ENCODE measurements around the gene SNX15.

The SNX15 gene

DNA sequence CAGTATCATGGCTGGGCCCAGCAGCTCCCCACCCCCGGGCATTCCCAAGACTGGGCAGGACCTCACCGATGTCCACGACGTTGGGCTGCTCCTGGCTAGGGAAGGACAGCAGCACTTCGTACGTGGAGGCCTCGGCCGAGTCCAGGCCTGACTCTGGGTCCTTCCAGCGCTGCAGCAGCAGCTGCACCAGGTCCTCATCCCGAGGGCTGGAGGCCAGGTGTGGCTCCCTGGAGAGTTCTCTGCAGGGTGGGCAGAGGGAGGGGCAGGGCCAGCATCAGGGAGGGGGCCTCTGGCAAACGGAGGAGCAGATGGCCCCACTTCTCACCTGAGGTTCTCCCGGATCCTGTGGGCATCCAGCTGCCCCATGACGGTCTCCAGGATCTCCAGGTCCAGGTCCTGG lies 30.8 kb downstream of the SNX15 start:
- no peak for DNase-seq

DNA sequence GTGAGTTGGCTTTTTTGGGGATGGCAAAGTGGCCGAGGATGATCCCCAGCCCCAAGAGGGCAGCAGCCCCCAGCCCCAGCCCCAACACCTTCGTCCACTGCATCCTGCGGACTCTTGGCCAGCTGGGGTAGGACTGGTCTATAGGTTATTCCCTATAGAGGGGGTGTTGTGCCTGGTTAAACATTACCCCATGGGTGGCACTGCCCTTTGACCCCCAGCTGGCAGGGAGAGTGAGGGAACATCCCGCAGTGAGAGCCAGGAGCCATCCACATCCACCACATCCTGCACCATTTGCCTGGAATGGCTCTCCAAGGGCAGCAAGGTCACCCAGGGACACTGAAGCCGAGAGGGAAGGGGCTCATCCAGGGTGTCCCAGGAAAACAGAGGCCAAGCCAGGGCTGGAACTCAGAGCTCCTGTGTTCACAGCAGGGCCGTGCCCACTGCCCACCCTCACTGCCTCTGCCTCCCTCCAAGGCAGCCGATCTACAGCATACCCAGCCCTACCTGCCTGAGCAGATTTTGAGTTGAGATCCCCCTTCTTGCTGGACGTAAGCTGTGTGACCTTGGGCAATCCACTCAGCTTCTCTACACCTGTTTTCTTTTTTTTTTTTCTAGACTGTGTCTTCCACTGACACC lies 31.3 kb downstream of the SNX15 start, which contains the start of gene NAALADL1:
TSS of gene NAALADL1 (minus strand) at position 135 of the 636 bp plus-strand sequence. CDS start at position 103, 32 bp downstream.
- DNase-seq: no peak

DNA sequence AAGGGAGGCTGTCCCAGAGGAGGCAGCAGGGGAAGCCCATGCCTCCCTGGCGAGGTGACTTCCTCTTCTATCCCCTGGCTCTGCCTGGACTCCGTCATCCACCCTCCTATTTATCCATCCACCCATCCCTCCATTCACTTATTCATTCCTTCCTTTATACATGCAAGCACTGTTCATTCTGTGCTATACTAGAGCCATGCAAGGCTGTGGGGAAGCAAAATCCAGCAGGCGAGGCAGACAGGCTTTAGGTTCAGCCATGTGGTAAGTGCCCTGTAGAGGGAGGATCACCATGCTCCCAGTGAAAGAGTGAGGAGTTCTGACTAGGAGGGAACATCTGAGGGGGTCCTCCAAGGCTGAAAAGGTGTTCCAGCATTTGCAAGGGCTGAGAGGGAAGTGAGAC lies 32.3 kb downstream of the SNX15 start:
- DNase-seq: no peak

DNA sequence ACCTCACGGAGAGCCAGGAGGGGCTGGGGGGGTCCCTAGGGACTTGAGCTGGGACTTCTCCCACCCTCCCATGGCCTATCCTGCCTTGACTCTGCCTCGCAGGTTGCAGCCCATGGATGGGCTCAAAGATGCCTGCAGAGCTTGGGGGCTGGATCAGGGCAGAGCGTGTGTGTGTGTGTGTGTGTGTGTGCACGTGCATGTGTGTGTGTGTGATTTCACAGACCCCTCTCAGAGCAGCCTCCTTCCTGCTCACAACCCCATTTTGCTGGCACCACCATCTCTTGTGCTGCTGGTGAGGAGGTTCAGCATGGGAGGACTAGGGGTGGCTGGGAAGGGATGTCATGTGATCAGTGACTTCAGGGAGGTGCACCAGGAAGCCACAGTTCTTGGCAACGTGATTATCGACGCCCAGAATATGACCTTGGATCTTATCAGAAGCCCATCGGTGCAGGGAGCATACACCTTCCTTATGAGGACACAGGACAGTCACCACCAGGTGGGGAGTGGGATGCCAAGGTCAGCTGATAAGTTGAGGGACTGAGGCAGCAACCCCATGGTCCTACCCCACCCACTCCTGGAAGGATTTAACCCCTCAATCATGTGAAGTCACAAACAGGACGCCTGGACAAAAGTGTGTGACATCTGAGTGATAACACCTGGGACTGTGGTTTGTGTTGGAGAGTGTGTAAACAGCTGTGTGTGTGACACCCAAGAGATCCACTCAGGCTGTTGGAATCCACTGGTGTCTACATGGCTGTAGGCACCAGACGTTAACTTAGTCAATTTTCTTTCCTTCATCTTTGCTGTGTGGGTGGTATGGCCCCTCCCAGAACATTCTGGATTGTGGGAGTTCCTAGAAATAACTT lies 33.0 kb downstream of the SNX15 start:
- DNase-seq: no peak

DNA sequence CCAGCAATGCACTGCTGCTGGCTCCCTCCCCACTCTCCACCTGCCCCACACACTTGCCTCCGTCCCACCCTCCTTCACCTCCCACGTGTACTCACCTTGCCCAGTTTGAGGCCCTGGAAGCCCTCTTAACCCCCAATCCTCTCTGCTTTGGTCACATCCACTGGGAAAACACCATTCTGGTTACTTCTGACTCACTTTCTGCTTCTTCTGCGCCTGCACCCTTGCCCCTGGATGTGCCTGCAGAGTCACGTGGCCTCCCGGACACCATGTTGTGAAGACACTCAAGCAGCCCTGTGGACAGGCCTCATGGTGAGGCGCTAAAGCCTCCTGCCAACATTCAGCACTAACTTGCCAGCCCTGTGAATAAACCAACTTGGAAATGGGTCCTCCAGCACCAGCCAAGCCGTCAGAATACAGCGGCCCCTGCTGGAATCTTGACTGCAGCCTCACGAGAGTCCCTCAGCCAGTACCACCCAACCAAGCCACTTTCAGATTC lies 33.7 kb downstream of the SNX15 start:
- DNase-seq: no peak

DNA sequence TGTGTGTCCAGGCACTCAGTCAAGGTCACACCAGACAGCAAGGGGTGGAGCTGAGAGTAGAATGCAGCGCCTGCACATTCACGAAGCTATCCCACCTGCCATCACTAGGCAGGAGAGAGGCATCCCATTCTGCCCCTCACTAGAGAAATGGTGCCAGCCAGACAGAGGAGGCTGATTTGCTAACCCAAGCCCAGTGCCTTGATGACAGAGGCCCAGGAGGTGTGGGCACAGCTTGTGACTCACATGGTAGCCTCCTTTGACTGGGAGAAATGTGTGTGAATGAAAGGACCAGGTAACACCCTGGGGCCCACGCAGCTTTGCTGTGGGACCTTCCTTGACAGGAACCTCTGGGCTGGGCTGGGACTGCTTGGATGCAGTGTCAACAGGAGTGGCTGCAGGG lies 36.3 kb downstream of the SNX15 start:
- DNase-seq: no peak

DNA sequence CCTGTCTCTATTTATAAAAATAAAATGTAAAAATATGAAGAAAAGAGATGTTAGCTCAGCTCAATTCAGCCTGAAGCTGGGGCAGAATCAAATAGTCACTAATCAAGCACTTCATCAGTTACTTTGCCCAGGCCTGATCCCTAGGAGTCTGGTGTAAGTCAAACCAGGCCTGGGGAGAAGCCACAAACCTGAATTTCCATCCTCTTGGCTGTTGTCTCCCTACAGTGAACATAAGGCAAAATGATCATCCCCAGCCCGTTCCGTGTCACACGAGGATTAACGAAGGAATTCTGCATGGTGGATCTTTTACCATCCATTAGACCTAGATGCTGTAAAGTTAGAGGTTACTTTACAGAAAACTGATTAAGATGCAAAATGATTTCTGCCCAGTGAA lies 37.6 kb downstream of the SNX15 start:
- no peak for DNase-seq

DNA sequence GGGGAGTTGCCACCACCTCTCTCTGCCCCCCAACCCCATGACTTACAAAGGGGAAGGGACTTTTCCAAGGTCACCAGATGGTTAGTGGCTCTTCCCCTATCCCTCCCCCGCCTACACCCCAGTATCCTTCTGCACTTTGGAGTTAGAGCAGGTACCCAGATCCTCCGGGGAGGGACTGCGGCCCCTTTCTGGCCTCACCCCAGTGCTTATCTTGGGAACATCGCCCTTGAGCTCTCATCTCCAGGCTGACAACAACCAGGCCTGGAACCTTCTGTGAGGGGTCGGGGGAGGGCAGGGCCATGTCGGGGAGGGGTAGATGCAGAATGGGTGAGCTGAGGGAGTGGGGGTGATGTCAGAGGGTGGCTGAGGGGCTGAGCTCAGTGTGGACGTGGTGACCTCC lies 38.6 kb downstream of the SNX15 start:
- DNase-seq: no peak

DNA sequence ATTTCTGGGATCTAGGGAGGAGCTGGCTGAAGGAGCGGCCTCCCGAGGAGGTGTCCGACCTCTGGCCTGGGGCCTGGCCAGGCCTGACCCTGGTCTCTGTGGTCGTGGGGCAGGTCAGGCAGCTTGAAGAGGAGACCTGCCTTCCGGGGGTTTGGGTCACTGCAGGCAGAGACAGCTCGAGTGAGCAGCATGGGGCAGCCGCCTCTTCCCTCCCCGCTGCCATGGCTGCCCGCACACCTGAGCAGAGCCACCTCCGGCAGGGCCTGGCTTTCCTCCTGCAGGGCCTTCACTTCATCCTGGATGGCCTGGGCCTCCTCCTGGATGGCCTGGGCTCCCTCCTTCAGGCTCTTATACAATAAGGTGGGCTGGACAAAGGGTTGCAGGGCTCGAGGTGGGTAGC lies 39.1 kb downstream of the SNX15 start:
- no peak for DNase-seq

DNA sequence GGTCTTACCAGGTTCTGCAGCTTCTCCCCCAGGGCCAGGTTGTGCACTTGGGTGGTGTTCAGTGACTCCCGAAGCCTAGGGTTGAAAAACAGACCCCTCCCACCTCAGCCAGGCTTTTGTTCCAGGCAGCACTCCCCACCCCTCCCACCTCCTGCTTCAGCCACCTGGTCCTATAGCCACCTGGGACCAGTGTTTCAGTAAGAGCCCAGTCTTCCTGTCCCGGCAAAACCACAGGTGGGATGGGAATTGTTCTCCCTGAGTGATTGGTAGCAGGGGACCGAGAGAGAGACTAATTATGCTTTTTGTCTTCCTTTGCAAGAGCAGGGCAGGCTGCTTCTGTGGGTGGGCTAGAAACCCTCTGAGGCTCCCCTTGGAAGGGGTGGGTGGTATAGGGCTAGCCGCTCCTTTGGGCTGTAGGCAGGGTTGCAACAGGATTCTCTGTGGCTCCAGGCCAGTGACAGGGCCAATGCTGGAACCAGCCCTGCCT lies 39.6 kb downstream of the SNX15 start:
- no peak for DNase-seq

DNA sequence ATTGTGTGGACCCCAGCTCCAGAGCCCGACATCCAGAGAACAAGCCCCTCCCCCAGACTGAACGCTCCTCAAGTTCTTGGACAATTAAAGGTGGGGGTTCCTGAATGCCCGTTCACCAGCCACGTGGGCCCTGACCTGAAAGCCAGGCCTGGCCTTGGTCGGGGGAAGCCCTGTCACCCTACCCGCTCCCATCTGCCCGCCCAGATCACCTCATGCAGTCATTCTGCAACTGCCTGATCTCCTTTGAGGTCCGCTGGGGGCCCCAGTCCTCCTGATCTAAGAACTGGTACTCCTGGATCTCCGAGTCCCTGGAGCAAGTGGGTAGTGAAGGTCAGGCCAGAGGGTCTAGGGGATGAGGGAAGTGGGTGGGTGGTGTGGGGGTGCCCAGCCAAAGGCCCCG lies 40.2 kb downstream of the SNX15 start:
- DNase-seq: no peak

DNA sequence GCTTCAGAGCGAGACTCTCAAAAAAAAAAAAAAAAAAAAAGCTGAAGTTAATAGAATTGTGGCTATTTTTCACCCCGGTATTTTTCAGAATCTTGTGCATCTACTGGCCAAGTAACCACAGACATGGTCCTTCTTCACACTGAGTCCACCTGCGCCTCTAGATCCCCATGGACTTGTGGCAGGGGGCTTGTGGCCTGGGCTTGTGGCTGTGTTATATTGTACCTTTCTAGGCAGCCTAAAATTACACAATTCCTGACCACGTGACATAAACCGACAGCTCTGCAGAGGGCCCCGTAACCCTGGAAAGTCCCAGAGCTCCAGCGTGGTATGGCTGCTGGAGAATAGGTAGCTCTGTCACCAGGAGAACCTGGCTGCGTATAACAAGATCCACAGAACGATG lies 42.0 kb downstream of the SNX15 start:
- DNase-seq: no peak

DNA sequence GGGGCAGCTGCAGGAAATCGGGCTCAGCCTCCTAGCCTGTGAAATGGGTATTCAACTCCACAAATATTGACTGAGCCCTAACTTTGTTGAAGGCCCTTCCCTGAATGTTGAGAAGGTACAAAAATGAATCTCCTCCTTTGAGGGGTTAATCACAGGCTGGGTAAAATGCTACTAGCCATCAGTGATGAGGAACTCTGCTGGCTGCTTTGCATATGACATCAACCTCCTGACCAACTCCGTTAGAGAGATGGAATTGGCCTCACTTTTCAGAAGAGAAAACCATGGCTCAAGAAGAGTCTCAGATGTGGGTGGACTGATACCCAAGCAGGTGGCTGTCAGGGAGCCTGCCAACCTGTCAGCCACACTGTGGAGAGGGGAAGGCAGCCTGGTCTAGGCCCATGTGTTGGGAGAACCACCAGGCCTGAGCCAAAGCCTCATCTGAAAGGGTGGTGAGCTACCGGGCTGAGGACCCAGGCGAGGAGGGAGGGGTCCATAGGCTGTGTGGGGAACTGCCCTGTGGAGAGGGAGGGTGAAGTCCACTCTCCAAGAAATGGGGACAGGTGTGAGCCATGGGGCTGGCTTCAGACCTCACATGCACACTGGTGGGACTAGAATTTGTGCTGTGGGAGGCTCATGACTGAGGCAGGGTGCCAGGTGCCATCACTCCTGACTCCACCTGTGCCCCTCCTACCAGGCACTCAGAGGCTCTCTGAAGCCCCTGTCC lies 44.8 kb downstream of the SNX15 start:
- DNase-seq: no peak

DNA sequence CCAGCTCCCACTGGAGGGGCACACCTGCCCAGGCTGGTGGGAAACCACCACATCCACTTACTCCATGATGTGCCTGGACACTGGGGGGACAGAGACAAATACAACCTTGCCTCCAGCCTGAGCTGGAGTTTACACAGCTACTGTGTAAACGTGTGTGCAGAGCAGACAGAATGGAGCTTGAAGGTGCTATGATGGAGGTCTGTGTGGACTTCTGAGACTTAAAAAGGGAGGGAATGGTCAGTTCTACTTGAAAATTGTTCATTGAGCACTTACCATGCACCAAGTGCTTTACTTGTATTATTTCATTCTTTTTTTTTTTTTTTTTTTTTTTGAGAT lies 45.4 kb downstream of the SNX15 start:
- DNase-seq: no peak

DNA sequence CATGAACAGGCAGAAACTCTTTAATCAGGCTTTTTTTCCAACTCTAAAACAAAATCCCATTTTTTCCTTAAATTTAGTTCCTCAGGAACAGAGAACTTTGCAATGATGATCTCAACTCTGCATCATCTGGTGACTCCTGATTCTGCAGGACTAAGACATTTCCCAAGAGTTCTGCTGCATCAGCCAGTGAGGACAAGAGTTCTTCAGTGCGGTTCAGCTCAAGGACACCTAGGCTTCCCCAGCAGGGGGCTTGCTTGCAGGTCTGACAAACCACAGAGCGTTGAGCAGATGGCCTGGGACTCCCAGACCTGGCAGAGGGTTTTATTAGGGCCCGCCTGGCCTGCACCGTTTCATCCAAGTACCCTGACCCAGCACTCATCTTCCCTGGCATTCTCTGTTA lies 50.2 kb downstream of the SNX15 start:
- no peak for DNase-seq

DNA sequence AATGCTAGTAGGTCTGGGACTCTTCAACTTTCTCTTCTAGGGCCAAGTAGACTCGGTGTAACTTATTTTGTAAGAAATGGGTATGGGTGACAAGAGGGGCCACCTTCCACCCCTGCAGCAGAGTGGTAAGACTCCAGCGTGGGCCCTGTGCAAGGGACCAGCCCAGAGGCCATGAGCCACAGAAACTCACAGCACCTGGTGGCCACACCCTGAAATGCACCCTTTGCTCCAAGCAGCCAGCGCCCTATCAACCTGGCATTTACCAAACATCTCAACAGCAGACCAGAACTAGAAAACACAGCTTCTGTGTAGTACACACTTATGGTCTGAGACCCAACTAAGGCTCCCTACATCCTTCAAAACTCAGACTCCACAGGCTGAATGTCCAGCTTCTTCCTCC lies 50.9 kb downstream of the SNX15 start:
- no peak for DNase-seq

DNA sequence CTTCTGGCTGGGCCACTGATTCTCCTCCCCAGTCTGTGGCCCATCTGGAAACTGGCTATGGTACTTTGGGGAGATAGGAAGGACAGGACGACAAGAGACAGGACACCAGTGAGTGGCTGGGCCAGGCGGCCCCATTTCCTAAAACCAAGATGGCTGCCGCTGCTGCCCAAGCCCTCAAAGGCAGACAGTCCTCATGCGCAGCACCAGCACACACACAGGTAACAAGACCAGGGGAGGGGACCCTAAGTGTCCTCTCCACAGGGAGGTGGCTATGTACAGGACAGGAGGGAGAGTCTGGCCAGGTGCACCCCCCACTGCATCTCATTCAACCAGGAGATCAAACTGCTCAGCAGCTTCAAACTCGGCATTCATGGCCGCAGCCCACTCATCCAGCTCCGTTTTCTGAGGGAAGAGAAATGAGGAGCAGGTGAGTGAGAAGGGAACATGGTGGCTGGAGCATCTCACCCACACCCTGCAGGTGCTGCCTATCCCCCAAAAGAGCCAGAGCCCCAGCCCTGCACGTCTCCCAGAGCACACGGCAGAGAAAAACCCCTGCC lies 51.6 kb downstream of the SNX15 start:
- no peak for DNase-seq

DNA sequence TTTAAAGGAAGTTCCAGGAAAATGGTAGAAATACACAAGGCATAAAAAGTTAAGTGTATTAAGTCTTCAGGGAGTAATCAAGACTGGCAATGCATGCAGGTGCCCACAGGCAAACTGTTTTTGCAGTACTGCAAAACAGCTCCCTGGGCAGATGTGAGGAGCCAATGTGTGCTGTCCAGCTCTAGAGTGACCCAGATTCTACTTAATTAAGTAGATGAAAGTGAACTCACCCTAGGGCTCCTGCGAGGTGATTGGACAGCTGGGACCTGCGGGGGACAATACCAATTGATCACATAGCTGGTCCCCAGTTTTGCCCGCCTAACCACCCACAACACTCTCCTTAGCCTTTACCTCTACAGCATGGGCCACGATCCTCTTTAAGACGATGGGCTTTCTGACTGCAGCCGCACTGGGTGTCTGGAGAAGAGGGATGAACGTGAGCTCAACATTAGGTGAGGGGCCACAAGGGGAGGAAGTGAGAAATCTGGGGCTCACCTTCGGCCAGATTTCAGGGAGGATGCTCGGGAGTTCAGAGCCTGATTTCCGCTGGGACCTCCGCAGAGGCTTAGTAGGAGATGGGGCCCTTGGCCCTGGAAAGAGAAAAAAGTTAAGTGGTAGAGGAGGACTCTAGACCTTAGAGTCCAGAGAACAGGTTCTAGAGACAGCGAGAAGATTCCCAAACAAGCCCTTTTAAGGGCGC lies 56.0 kb downstream of the SNX15 start:
- no peak for DNase-seq

DNA sequence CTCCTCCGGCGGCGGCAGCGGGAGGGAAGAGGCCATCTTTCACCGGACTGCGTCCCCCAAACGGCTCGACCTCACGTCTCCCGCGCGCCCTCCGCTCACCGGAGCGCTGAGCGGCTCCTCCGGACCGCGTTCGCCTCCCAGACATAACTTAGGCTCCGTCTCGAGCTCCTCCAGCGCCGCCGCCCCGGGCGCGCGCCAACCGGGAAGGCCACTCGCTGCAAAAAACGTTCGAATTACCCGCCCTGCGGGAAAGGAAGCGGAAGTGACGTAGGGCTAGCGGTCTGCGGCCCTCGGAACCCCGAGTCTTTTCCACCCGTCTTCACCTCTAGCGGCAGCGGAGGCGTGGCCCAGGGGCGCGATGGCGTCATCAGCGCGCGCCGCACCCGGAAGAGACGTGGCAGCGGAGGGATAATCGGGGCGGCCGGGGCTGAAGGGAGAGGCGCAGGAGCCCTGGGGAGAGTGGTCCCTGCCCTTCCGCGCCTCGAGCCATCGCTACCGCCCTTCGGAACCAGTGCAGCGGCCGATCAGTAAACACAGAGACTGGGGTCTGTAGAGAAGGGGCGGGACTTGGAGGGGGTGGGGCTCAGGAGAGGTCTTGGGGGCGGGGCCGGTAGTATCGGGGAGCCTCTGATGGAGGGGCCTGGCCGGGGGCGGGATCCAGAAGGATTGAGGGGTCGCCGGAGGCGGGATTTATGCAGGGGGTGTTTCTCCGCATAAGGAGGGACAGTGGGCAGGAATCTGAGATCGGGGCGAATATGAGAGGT lies 56.8 kb downstream of the SNX15 start, which contains the start of the genes CDCA5 and ZFPL1:
TSS of gene CDCA5 (minus strand) at position 207 of the 764 bp plus-strand sequence. CDS start at position 145, 62 bp downstream.
TSS of gene ZFPL1 (plus strand) at position 389 of the 764 bp plus-strand sequence. CDS start 477 bp downstream, outside the sequence.
- DNase-seq: peak; percentile 66

DNA sequence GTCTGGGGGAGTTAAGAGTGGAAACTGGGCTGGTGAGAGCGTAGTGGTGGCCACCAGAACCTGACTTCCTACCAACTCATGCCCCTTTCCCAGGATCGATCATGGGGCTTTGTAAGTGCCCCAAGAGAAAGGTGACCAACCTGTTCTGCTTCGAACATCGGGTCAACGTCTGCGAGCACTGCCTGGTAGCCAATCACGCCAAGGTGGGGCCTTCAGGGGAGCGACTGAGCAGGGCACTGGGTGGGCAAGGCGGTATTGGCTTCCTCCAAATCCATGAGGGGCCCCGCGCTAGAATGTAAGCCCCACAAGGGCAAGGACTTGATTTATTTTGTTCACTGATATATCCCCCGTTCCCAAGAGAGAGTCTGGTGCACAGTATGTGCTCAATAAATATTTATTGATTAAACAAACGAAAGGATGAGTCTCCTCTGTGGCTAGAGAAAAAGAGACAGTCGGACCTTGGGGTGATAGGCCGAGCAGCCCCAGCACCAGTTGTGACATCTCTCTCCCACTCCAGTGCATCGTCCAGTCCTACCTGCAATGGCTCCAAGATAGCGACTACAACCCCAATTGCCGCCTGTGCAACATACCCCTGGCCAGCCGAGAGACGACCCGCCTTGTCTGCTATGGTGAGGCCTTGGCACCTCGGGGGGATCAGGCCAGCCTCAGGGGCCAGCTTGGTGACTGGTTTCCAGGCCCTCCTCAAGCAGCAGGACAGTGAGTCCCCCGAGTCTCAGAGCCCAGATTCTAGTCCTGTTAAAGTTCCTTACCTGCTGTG lies 57.5 kb downstream of the SNX15 start:
- DNase-seq: no peak

DNA sequence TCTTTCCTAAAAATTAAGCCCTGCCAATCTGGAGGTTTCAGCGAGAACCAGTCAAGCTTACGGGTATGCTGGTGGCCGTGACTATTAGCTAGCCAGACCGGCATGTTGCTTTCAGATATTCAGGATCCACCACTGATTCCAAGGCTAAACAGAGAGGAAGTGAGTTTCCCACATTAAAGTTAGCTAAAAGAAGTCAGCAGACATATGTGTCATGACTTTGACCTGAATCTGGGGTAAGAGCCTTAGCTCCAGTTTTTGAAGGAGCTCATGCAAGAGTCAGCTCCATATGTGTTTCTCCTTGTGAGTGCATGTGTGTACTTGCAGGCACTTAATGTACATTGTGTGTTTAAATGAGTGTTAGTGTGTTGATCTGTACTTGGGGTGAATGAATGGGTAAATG lies 58.2 kb downstream of the SNX15 start:
- DNase-seq: no peak

All from SHP77 treated with DMSO at 0.1 percent for 48 hours (cell line).